Fibroblast of skin of scalp (primary cell): ENCODE results near the gene RAB15.

ENCODE experiments used
- DNase-seq: peaks from one replicate; pipeline ENCODE4 v3.0.0-alpha.2; 2013

The RAB15 gene

DNA sequence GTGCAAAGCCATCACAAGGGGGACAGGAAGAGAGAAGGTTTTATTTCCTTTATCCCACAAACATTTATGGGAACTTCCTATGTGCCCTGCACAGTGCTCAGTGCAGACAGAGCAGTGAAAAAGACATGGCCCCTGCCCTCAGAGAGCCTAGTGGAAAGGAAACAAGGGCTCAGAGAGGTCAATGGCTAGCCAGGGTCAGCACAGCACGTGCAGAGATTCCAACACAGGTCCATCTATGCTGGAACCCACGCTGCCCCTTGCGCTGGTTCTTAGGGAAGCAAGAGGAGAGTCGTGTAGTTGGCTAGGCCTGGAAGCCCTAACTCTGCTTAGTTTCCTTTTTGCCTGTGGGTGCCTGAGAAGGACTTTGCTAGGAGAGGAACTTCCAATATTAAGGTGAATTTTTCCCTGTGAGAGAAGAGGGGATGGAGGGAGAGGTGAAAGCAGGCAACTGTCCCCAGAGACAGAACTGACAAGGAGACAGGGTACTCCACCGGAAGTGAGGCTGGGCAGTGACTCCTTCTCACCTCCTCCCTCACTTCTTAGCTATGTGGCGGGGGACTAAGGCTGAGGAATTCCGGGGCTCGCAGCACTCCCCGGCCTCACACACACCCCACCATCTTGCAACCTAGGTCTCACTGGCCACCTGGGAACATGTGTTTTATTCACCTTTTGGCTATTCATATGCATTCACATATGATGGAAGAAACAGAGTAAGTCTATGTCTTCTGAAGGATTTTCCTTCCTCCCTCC lies 17.5 kb downstream of the RAB15 start:
- DNase-seq: no peak

DNA sequence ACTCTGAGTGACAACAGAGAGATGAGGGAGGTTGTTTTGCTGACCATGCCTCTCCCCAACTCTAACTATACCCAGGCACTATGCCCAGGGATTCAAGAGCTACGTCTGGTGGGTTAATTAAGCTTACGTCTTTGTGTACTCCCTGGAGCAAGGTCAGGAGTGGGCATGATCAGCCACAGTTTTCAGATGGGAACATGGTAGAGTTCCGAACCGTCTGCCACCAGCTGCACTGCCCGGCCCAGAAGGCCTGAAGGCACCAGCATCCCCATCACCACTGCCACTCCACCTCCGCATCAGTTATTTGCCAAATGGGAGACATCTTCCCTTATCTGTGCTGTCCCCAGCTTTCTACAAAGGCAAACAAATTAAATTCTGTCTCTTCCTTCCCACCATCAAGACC lies 18.5 kb downstream of the RAB15 start:
- no peak for DNase-seq

DNA sequence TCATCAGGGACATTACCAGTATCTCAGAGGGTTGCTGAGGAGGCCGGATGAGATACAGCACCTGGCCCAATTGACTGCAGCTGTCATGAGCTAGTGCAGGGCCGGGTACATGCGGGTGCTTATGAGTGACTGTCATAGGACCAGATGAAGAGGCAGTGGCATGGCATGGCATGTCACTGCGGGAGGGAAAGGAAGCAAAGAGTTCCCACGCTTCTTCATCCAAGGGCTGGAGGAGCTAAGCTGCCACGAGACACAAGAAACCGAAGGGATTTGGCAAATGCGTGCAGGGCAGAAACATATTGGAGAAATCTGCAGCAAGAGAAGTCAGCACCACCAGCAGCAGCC lies 18.9 kb downstream of the RAB15 start:
- no peak for DNase-seq

DNA sequence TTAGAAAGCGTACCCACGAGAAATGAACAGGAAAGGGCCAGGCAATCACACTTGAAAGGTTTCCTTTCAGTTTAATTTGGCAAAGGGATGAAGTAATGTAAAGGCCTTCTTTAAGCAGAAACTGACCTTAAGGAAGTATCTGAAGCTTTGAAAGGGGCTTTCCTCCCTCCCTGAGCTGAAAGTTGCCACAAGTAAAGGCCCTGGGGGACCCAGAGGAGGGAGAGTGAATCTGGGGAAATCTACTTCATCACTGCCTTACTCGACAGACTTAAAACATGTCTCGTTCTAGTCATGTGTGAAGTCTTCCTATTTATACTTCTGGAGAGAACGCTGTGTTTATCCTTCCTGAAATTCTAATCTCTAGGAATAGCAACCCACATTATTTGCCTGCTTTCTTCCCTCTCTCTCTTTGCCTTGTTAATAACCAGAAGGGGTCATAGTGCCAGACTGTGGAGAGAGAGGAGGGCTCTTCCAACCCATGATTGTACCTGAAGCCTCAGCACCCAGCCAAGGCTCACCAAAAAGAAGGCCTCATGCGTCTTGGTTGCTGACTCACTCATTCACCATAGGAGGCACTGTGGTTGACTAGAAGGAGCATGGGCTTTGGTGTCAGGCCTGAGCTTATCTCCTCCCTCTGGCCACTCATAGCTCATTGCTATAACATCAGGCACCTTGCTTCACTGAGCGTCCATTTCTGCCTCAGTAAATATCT lies 19.4 kb downstream of the RAB15 start:
- no peak for DNase-seq

DNA sequence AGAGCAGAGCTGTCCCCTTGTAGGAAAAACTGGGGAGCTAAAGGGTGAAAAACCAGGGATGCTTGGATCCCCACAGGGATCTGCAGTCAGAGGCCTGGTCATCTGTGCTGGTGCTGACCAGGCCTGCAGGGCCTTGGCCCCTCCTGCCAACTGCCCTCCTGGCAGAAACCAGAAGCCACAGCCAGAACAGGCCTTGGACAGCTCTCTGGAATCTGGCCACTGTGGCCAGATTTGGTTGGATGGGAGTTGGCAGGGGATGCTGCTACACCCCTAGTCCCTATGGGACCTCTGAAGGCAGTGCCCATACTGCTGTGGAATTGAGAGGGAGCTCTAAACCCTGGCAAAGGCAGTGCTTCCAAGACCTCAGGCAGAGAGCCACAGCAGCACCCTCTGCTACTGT lies 20.4 kb downstream of the RAB15 start:
- no peak for DNase-seq

DNA sequence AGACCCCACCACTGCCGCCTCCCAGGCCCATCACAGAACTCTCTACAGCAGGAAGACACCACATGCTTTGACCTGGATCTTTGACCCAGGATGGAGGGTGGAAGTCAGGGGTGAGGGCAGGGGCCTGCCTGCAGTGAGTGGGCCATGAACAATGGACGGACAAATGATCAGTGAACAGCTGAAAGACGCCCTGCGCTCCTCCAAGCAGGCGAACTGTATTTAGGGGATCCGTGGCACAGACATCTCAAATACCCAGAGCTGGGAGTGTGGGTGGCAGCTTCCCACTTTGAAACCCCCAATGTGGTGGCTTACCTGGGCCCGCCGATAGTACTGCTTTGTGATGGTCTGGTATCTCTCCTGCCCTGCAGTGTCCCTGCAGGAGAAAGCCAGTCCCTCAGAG lies 20.8 kb downstream of the RAB15 start:
- DNase-seq: no peak

DNA sequence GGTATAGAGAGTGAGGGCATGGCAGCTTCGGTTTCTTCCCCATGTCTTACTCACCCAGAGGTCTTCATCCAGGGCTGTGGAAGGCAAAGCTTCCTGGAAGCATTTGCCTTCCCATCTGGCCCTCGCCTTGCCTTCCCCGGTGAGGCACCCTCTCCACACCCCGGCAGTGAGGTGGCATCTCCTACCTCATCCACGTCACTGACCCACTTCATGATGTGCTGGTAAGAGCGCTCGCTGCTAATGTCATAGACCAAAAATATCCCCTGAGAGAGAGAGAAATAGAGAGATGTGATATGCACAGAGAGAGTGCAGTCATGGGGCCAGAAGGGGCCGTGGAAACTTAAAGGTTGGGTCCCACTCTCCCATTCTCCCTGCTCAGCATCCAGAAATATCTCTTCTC lies 21.2 kb downstream of the RAB15 start:
- DNase-seq: no peak

DNA sequence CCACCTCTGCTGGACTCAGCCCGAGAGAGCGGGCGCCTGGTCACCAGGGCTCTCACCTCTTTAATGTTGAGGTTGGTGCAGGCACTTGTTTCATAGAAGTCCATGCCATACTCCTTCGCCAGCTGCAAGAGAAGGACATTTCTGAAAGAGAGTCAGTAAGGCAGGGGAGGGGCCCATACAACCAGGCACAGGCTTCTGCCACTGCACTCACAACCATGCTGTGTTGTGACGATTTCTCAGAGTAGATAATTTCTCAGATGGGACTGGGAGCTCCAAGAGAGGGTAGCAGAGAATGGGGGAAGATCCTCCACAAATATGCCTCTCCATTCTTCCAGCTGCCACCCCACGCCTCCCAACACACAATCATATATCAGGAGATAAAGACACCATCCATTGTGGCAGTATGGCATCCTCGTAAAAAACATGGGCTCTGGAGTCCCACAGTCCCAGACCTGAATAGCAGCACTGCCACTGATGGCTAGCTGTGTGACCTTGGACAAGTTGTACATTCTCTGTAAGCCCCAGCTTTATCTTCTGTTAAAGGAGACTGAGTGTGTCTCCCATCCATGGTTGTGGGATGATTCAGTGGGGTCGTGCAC lies 23.4 kb downstream of the RAB15 start:
- DNase-seq: no peak

DNA sequence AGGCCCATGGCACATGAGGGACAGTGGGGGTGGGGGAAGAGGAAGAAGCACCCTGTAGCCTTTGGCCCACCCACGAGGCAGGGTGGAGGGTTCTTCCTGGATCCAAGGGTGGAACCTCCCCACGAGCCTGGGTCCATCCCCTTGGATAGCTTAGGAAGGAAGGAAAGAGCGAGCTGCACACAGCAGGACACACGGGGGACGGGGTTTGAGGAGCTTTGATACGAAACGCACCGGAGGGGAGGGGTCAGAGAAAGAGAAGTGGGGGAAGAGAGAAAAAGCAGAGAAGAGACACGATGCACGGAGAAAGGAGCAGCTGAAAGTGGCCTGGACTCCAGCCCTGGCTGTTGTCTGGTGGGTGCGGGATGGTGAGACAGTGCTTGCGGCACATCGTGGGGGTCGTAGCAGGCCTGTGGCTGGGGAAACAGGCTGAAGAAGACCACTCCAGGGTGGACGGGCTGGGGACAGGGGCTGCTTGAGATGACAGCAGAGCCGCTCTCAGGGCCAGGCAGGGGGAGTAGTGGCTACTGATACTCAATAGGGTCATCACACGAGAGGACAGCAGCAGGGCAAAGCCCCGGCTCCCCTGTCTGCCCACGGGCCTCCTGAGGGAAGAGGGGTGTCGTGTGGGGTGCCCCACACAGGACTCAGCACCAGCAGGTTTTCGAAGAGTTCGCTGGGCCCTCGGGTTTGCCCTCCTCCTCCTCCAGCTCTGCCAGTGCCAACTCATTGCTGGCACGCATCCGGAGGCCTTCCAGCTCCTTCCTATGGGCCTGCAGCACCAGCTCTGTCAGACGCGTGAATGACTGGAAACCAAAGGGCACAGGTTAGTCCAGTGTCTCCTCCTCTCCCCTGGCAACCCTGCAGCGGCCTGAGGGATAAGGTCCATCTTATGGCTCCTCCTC lies 24.2 kb downstream of the RAB15 start:
- no peak for DNase-seq

DNA sequence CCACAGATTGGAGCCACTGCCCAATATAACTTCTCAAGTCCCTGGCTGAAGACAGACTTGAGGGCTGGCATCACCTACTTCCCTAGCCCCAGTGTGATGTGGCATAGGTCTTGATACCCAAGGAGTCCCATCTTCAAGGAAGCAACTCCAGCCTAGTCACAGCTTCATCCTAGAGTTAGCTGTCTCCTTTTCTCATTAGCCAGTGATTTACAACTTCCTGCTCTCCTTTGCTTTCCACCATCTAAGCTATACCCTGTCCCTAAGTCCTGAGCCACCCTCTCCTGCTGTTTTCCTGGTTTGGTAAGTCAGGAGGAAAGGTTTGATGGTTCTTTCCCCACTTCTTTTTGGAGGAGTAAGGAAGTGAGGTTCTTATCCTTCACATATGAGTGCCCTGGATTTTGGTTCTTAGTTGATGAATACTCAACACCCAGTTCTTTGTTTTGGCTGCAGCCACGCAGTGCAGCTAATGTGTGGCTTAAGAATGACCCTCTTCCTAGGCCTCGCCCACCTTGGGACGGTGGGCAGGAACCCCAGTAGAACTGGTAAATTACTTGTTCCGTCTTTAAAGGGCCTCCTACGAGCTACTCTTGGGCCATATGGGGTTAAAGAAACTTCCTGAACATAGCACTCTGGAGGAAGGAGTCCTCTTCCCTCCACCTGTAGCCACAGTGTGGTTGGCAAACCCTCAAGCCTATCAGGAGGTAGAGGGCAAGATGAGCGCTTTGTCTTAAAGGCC lies 25.7 kb downstream of the RAB15 start:
- no peak for DNase-seq

DNA sequence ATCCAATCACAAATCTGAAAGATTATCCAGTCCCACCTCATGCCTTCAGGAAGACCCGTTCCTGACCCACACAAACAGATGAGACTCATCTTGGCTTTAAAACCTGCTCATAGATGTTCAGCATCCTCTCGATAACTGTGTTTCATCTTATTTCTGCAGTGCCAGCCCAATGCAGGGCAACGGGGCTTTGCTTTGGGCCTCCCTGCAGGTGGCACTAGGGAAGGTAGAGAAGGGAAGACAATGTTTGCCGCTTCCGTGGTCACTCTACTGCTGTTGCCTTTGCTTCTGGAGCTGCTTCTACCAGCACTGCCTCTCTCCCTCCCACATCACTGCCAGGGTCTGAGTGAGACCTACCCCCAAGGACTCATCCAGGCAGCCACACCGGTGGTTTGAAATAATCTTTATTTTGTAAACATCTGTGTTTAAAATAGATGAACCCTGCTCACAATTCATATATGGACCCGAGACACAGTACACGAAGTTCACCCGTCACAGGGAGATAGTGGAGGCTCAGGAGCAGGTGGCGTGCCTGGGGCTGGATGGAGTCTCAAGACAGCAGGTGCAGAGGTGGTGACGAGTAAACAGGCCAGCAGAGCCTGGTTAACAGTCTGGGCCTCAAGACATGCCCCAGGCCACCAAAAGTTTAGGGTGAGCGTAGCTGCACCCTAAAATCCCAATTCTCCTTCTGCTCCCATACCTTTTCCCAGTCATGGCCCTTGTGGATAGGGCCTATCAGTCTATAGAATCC lies 26.5 kb downstream of the RAB15 start:
- no peak for DNase-seq

DNA sequence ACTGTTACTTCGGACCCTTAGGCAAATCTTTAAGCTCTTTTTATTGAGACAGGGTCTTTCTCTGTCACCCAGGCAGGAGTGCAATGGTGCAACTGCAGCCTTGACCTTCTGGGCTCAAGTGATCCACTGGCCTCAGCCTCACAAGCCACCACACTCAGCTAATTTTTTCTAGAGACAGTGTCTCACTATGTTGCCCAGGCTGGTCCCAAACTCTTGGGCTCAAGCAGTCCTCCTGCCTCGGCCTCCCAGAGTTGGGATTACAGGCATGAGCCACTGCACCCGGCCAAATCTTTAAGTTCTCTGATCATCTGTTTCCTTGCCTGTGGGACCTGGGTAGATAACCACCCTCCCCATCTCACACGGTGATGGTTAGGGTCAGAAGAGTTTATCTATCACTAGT lies 27.3 kb downstream of the RAB15 start:
- no peak for DNase-seq

DNA sequence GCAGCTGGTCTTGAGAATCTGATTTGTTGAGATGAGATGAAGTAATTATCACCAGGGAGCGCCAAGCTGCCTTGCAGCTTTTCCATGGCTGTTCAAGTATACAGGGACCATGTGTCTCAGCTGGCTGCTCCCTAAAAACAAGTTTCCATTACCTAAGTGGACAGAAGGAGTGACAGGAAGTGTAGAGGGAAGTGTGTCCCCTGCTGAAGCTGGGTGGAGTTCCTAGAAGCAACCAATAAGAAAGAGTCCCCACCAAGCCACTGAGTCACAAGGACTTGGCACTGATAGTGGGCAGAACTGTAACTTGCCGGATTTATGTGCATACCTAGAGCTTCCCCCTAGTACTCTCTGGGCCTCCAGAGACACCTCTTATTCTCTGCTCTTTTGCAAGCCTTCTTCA lies 28.1 kb downstream of the RAB15 start:
- no peak for DNase-seq

DNA sequence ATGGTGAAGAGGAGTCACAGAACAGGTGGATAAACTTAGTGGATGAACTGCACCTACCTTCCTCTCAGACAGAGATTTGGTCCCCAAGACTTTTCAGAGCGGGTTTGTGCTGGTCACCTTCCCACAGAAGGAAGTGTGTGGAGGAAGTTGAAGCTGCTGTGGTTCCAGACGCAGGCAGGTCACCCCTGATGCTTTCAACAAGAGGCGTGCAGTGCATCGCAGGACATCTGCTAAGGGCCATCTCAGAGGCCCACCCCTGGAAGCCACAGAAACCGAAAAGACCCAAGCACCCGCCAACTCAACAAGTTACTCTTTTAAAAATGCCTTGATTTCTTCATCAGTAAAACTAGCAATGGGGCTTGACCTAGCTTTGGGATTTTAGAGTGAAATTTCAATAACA lies 28.6 kb downstream of the RAB15 start:
- DNase-seq: no peak

DNA sequence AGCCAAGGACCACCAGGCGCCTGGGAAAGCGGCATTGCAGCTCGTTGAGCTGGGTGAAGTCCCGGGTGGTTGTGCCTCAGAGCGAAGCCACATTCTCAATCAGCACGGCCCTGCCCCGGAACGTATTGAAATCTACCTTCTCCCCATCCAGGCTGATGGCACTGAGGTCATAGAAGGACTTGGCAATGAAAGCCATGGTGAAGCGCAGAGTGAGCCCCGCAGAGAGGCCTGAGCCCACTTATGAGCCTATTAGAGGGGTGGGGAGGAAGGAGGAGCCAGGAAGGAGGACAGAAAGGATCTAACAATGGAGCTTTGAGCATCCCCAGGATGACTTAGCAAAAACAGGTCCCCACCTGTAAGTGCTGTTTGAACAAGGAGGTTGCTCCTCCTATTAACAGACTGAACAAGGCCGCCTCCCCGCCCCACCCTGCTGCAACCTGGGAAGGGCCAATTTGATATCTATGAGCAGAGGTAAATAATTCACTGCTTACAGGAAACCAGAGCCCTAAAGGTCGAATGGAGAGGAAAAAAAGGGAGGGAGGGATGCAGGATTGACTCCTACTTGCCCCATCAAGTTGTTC lies 29.5 kb downstream of the RAB15 start, which contains the start of gene GPX2:
TSS of gene GPX2 (minus strand) at position 215 of the 581 bp plus-strand sequence. CDS start at position 196, 19 bp downstream.
- no peak for DNase-seq

DNA sequence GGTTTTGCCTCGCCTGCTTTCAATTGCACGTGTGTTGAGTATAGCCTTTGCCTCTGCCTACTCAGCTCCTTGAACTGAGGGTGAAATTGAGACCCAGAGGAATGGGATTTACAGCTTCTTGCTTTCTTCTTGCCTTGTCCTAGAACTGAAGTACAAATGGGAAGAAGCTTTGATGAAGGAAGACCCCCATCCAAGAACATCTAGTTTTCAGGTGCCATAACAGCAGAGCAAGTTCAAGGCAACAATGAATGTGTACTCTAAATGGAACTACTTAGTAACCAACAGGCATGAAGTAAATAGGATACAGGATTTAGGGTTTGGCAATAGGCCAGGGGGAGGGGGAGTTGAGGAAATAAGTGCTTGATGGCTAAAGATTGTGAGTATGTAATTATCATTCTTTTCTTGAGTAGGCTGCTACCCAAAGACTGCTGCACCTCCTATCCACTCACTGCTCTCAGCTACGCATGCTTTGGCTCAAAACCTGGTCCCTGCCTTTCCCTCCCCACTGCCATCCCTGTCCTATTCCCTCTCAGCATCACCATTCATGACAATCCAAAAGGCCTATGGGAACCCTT lies 31.7 kb downstream of the RAB15 start:
- DNase-seq: no peak

DNA sequence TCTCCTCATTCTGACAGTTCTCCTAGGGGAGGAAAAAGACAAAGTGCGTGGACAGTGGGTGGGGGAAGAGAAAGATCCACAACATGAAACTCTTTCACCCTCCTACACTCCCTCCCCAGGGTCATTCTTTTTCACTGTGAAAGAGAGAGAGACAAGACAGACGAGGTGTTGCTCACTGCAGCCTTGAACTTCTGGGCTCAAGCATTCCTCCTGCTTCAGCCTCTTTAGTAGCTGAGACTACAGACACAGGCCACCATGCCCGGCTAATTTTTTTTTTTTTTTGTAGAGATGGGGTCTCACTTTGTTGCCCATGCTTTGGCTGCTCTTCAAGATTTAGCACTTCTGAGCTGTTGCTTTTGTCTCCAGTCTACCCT lies 32.3 kb downstream of the RAB15 start:
- no peak for DNase-seq

DNA sequence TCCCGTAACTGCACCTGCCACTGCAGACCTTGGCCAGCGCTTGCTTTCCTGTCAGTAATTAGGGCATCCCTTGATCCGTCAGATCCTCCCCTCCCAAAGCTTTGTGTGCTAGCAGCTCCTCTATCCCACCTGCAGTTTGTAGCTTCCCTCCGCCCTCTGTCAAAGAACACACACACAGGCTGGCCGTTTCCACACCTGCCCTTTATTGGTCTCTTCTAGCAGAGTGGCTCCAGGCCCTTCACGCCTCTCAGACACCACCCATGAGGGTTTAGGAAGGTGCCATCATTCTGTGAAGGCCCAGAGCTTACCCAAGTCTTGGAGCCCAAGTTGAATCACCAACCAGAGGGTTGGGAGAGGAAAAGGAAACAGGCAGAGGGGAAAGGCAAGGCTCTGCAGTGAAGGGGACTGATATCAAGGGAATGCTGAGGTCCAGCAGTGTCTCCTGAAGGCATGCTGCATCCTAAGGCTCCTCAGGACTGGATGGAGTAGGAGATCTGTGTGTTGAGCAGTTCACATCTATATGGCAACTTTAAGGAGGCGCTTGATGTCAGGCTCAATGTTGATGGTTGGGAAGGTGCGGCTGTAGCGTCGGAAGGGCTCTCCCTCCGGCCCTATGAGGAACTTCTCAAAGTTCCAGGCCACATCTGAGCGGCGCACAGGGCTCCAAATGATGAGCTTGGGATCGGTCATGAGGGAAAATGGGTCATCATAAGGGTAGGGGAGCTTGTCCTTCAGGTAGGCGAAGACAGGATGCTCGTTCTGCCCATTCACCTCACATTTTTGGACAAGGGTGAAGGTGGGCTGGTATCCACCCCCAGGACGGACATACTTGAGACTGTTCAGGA lies 32.9 kb downstream of the RAB15 start:
- DNase-seq: no peak

DNA sequence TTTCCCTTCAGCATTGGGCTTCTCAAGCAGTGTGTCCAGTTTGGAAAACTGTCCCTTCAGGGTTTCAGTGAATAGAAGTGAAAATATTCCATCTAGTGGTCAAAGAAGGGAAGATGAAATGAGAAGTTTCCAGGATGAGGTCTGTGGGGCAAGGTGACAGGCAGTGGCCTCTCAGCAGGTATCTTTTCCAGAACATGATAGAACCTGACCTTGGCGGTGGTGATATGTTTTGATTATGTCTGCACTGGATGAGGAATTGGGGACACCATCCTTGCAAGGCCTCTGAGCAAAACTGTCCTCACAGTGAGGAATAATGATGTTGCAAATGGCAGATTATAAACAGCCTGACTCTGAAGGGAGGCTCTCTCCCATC lies 34.3 kb downstream of the RAB15 start:
- DNase-seq: peak; percentile 10
